Osteoblast (primary cell): ENCODE results near the gene ALOX12B. TPM values are rescaled to one million over a fixed set of nuclear protein-coding genes. Genes with fewer than 3 reads are reported as not detected.
A peak's percentile ranks its signal among the peaks of the same experiment; 100 is the strongest.

ENCODE experiments used
- DNase-seq: peaks from one replicate; pipeline ENCODE4 v3.0.0; 2011; ENCODE audit warnings: low spot score, mixed read lengths; ENCODE audit not compliant: insufficient read length; ENCODE audit errors: missing footprints
- H2AFZ ChIP-seq: 2 replicates; pipeline ENCODE4 v1.6.0; 2011; ENCODE audit warnings: mild to moderate bottlenecking, low read length
- H3K27ac ChIP-seq: 2 replicates; pipeline ENCODE4 v1.5.1; 2011; ENCODE audit warnings: mild to moderate bottlenecking, low read depth, low read length, moderate library complexity
- H3K27me3 ChIP-seq: 2 replicates; pipeline ENCODE4 v1.6.0; 2012; ENCODE audit warnings: mild to moderate bottlenecking, control low read depth, inconsistent platforms, low read length, moderate library complexity; ENCODE audit not compliant: insufficient read depth
- H3K36me3 ChIP-seq: 2 replicates; pipeline ENCODE4 v1.5.1; 2011; ENCODE audit warnings: mild to moderate bottlenecking, low read length, control low read depth, moderate library complexity; ENCODE audit not compliant: insufficient read depth
- H3K4me1 ChIP-seq: 2 replicates; pipeline ENCODE4 v1.5.1; 2011; ENCODE audit warnings: mild to moderate bottlenecking, low read length, control low read depth, moderate library complexity; ENCODE audit not compliant: insufficient read depth
- H3K4me2 ChIP-seq: 2 replicates; pipeline ENCODE4 v1.6.0; 2011; ENCODE audit warnings: mild to moderate bottlenecking, low read length; ENCODE audit not compliant: insufficient read depth
- H3K4me3 ChIP-seq: fragments of 200-600 bp; sonication (generic); 3 replicates; pipeline ENCODE4 v1.5.1; 2012; ENCODE audit warnings: mild to moderate bottlenecking, low read length, inconsistent platforms; ENCODE audit not compliant: insufficient read depth
- H3K79me2 ChIP-seq: 2 replicates; pipeline ENCODE4 v1.6.0; 2012; ENCODE audit warnings: mild to moderate bottlenecking, low read length, control low read depth, inconsistent platforms; ENCODE audit not compliant: insufficient read depth
- H3K9me3 ChIP-seq: 2 replicates; pipeline ENCODE4 v1.5.1; 2011; ENCODE audit warnings: low read depth, low read length, control low read depth
- H4K20me1 ChIP-seq: 2 replicates; pipeline ENCODE4 v1.6.0; 2012; ENCODE audit warnings: mild to moderate bottlenecking, low read length, control low read depth; ENCODE audit not compliant: insufficient read depth
- CTCF ChIP-seq: IDR thresholded peaks from 2 replicates; pipeline ENCODE4 v1.5.1; 2011; ENCODE audit warnings: mild to moderate bottlenecking, low read depth, low read length, moderate library complexity; ENCODE audit errors: extremely low read depth
- total RNA-seq: library from RNA; depleted of rRNA; stranded (reverse); fragments of >200 nt; gene quantifications from 2 replicates; pipeline ENCODE4 v1.2.3, GENCODE V29; 2012

ALOX12B gene
- total RNA-seq, 1 donor: not detected

- no peaks in the 10 kb centered on the region for H3K79me2 ChIP-seq
- no peaks in the 10 kb centered on the region for H3K36me3 ChIP-seq
- peaks cover 12% of the 10 kb centered on the region for H3K27me3 ChIP-seq
- no peak overlapping the region for H3K4me2 ChIP-seq
- H3K9me3 ChIP-seq: no peaks in the 10 kb centered on the region
- peak; percentile 79 for DNase-seq
- TF ChIP-seq CTCF: no peak
- no peaks in the 10 kb centered on the region for H3K4me1 ChIP-seq
- peak overlapping the region; percentile 37 for H2AFZ ChIP-seq
- H4K20me1 ChIP-seq: no peaks in the 10 kb centered on the region
- H3K4me3 ChIP-seq: no peak overlapping the region
- H3K27ac ChIP-seq: no peak overlapping the region
Observed at GRCh38 chr17:8105957-8106398, 18.5 kb upstream of the ALOX12B start.

- no peaks in the 10 kb centered on the region for H3K4me1 ChIP-seq
- no peak overlapping the region for H3K4me3 ChIP-seq
- peaks cover 2% of the 10 kb centered on the region for H3K27me3 ChIP-seq
- H3K79me2 ChIP-seq: no peaks in the 10 kb centered on the region
- no peak overlapping the region for H3K27ac ChIP-seq
- H4K20me1 ChIP-seq: no peaks in the 10 kb centered on the region
- H3K36me3 ChIP-seq: no peaks in the 10 kb centered on the region
- no peak for TF ChIP-seq CTCF
- no peak overlapping the region for H3K4me2 ChIP-seq
- H2AFZ ChIP-seq: no peak overlapping the region
- no peaks in the 10 kb centered on the region for H3K9me3 ChIP-seq
- DNase-seq: no peak
Observed at GRCh38 chr17:8104911-8105310, 17.4 kb upstream of the ALOX12B start.

GRCh38 chr17:8103549-8103948, 16.0 kb upstream of the ALOX12B start:
- peak; percentile 50 for DNase-seq
- H4K20me1 ChIP-seq: no peaks in the 10 kb centered on the region
- H2AFZ ChIP-seq: no peak overlapping the region
- no peaks in the 10 kb centered on the region for H3K27me3 ChIP-seq
- no peaks in the 10 kb centered on the region for H3K79me2 ChIP-seq
- no peaks in the 10 kb centered on the region for H3K9me3 ChIP-seq
- H3K4me3 ChIP-seq: no peak overlapping the region
- no peak overlapping the region for H3K27ac ChIP-seq
- no peaks in the 10 kb centered on the region for H3K4me1 ChIP-seq
- no peak for TF ChIP-seq CTCF
- H3K4me2 ChIP-seq: no peak overlapping the region
- H3K36me3 ChIP-seq: no peaks in the 10 kb centered on the region

GRCh38 chr17:8101721-8102120, 14.2 kb upstream of the ALOX12B start:
- Histone ChIP-seq H3K9me3 (no peaks in the 10 kb centered on the region), H4K20me1 (no peaks in the 10 kb centered on the region), H3K4me2 (no peak overlapping the region), H3K4me1 (no peaks in the 10 kb centered on the region), H3K27me3 (peaks cover 3% of the 10 kb centered on the region), H3K79me2 (no peaks in the 10 kb centered on the region), H3K27ac (no peak overlapping the region), H3K4me3 (no peak overlapping the region), H3K36me3 (no peaks in the 10 kb centered on the region), H2AFZ (no peak overlapping the region)
- no peak for DNase-seq
- TF ChIP-seq CTCF: no peak
